ENCODE data around the gene CACNA1H.

DNA sequence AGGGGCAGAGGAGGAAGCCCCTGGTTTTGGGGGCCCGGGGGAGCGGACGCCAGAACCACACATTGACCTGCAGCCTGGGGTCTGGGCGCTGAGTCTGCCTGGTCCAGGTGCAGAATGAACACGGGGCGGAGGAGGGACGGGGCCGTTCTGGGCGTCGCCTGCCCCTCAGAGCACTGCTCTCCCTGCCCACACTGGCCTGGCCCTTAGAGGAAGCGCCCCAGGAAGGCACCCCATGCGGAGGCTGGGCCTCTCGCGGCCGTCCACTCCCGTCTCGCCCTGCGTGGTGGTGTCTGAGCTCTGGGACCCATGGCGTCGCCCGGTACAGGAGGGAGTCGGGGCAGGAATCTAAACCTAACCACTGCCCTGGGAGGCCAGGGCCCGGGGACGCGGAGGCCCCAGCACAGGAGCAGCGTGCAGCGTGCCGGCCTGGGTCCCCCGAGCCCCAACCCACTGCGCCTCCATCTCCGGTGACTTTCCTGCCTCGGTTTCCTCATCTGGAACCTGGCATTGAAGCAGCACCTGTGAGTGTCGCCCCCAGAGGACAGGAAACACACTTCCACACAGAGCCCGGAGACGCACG lies 107.3 kb downstream of the CACNA1H start:
- TF ChIP-seq CTCF (IDR thresholded peaks at IDR 0.05; ENCODE audit: low read depth, low read length, poor library complexity, severe bottlenecking) = no peak
- no peak for TF ChIP-seq EZH2phosphoT487 (IDR thresholded peaks at IDR 0.05; ENCODE audit: borderline replicate concordance, low read length)

All from DOHH2 (cell line).